GM12874 (cell line): Measurements from ENCODE around the gene SLC25A6.

Source experiments
- CTCF ChIP-seq: IDR thresholded peaks from 2 replicates; pipeline ENCODE4 v1.5.1; 2011; ENCODE audit warnings: low read depth, mild to moderate bottlenecking, control low read depth, low read length, moderate library complexity; ENCODE audit not compliant: insufficient read depth

The SLC25A6 gene

DNA sequence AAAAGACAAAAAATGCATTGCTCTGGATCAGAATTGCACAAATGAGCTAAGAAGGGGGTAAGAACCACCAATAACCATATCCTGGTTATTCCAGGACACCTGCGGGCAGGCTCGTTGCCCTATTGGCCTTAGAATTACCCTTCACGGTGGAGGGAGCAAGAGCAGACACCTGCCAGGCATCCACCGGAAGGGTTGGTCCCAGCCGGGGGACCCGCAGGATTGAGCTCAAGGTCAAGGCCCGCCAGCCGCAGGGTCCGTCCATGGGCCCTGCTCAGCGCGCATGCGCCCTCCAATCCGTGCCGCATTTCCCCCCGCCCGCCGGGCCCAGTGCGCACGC is 575 bp downstream of the SLC25A6 start:
- TF ChIP-seq CTCF, result no peak

- no peak for TF ChIP-seq CTCF
Measured at GRCh38 chrX:1390621-1391369, 1.1 kb downstream of the SLC25A6 start.

DNA sequence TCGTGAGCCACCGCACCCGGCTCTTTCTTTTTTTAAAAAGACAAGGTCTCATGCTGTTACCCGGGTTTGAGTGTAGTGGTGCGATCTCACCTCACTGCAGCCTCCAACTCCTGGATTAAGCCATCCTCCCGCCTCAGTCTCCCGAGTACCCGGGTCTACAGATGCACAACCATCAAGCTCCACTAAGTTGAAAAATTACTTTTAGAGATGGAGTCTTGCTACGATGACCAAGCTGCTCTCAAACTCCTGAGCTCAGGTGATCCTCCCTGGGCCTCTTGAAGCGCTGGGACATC is 2.0 kb downstream of the SLC25A6 start:
- no peak for TF ChIP-seq CTCF

- TF ChIP-seq CTCF, result no peak
Measured at GRCh38 chrX:1389181-1389992, 2.5 kb downstream of the SLC25A6 start.

GRCh38 chrX:1388651-1389050 is 3.3 kb downstream of the SLC25A6 start:
- no peak for TF ChIP-seq CTCF

DNA sequence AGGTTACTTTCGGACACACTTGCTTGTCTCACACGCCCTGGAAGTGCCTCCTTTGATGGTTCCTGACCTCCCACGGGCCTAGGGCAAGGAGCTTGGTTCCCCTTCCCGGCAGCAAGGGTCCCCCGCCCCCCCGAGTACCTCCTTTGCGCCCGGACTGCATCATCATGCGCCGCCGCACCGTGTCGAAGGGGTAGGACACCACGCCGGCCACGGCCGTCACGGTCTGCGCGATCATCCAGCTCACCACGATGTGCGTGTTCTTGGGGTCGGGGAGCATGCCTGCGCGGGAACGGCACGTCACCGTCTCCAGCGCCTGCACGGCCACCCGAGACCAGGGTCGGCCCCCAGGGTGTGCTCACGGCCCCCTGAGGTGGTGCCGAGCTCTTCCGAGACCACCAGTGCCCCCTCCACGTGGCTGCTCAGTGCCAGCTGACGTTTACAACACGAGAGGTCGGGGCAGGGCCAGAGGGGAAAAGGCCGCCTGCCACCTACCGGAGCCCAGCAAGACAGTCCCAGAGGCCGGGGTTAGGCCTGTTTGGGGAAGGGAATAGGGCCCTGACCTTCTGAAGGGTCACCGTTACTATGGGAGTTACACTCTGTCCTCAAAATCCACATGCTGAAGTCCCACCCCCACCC is 4.7 kb downstream of the SLC25A6 start:
- no peak for TF ChIP-seq CTCF

DNA sequence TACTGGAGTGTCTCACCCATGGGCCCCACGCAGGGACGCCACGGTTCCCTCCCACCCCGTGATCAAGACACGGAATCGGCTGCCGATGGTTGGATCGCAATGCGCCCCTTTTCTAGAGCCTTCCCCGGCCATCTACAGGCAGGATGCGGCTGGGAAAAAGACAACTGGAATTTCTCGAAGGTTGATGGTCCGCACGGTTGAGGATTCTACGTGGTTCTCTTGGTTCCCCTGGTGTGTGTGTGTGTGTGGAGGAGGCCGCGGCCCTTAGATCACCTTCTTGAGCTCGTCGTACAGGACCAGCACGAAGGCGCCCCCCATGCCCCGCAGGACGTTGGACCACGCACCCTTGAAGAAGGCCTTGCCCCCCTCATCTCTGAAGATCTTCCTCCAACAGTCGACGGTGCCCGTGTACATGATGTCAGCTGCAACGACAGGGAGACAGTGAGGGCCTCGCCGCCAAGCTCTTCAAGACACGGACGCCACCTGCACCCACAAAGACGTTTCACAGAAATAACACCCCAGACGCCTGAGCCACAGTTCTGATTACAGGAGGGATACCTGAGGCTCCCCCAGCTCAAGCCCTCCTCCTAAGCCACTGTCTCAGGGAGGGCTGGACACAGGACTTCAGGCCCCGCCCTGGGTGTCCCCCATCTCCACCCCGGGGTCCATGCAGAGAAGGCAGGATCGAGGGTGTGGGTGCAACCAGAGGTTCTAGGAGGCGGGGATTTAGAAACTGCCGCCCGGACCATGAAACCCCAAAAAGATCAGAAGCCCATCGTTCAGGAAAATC is 5.4 kb downstream of the SLC25A6 start:
- TF ChIP-seq CTCF, result no peak
